Measurements from ENCODE around the gene CHPF2.
A peak's percentile ranks its signal among the peaks of the same experiment; 100 is the strongest.

CHPF2 gene

DNA sequence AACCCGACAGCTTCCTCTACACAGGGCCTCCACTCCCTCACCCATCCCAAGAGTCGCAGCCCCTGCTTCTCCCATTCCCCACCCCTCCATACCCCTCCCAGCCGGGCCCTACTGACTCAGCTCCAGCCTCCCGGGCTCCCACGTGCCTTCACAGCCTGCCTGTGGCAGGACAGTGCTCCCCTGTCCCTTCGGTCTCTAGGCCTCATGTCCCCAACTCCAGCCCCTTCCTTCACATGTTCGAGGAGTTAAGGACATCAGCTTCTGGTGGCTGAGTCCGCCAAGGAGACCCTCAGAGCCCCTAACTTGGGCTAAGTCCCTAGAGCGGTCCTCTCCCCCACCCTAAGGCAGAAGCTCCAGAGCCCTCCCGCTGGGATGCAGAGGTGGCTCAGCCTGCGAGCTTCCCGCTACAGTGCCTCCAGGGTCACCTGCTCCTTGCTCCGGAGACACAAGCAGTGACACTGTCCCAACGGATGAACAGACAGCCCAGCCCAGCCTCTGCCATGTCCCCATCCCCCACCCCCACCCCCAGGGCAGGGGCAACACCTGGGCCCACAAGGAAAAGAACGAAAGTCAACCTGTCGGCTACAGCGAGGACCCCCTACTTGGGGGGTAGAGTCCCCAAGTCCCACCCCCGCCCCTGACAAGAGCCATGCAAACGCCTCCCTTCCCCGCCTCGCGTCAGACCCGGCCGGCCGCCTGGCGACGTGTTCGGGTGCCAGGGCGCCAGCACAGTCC, 15.5 kb downstream of the CHPF2 start:
- no peak for DNase-seq

GRCh38 chr7:151248346-151249033, 16.2 kb downstream of the CHPF2 start, which contains the start of gene SMARCD3:
SMARCD3 (minus strand) TSS chr7:151248694; CDS start chr7:151248562, 132 bp downstream.
- peak in 1 of 2 donors; percentile 35 for DNase-seq

- peak; percentile 28 to 42 for DNase-seq
Measured at GRCh38 chr7:151249034-151249731, 16.9 kb downstream of the CHPF2 start.

GRCh38 chr7:151249732-151250072, 17.4 kb downstream of the CHPF2 start:
- no peak for DNase-seq

GRCh38 chr7:151250181-151251132, 18.2 kb downstream of the CHPF2 start:
- no peak for DNase-seq

DNA sequence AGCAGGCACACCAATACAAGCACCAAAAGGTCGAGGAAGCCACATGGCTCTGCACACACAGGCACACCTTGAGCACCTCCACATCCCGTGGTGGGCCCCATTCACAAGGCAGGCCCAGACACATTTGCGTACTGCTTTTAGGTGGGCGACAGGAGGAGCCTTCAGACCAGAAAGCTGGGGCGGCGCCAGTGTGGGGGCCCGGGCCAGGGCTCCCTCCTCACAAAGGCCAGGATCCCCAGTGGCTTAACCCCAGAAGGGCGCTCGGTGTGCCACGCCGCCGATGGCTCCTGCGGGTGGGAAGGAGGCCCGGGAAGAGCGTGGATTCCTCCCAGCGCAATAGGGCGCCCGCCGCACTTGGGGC, 19.0 kb downstream of the CHPF2 start:
- no peak for DNase-seq

GRCh38 chr7:151251689-151252560, 19.6 kb downstream of the CHPF2 start:
- peak in 1 of 2 donors; percentile 34 for DNase-seq

- DNase-seq = no peak
Measured at GRCh38 chr7:151252561-151252835, 20.2 kb downstream of the CHPF2 start.

DNA sequence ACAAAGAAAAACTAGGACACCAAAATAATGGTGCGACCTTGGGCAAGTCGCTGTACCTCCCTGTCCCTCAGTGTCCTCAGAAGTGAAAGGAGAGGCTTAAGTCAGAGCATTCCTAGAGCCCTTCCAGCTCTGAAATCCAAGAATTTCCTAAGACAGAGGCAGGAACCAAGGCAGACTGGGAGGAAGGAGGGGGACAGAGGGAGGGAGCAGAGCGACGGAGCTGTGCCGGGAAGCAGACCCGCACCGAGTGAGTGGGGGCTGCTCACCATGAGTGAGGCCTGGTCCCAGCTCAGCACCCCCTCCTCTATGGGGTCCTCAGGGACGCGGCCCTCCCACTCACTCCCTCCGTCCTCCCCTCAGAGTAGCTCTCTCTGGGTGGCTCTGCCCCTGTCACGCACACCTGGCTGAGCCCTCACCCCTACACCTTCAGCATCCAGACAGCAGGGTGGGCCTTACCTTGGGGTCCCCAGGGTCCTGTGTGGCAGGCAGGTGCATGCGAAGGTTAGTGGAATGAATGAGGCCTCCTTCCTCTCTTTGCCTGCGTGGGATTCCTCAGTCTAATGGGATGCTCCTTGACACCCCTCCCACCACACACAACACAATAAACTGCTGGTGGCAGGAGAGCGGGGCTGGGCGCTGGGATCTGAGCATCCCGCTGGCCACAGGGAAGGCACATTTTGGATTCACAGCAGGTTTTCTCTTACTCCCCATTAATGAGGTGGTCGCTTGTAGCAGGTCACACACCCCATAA, 20.9 kb downstream of the CHPF2 start:
- no peak for DNase-seq

DNA sequence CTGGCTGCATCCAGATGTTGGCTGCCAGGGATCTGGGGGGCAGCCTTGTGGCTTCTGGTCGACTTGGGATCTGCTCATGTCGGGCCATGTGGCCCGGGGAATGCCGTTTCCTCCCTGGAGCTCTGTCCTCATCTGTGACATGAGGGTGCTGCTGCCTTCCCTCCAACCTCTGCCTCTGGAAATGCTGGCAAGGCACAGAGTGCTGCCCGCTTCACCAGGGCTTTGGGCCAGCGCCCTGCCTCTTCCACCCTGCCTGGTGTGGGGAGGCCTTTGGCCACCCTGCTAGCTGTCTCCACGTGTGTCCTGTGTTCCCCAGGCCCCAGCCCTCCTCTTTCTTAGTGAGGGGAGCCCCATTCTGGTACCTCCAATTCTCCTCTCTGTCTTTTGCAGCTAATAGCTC, 22.0 kb downstream of the CHPF2 start:
- DNase-seq = no peak

- DNase-seq = no peak
Measured at GRCh38 chr7:151254851-151255250, 22.6 kb downstream of the CHPF2 start.

DNA sequence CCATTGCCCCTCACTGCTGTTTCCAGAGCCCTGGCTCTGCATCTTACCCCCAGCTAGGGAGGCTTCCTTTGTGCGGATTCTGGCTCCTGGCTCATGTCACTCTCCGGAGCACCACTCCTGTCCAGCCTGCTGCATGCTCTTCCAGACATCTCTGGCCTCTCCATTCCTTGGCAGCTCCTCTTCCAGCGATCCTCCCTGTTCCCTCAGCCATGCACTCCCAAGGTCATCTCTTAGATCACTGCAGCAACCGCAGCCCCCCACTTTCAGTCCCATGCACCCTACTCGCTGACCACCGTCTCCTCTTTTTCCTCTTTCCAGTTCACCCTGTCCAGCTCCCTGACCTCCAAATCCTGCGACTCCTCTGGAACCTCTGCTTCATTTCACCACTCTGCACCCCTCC, 23.1 kb downstream of the CHPF2 start:
- DNase-seq = no peak

- DNase-seq = no peak
Measured at GRCh38 chr7:151256410-151257045, 24.2 kb downstream of the CHPF2 start.

DNA sequence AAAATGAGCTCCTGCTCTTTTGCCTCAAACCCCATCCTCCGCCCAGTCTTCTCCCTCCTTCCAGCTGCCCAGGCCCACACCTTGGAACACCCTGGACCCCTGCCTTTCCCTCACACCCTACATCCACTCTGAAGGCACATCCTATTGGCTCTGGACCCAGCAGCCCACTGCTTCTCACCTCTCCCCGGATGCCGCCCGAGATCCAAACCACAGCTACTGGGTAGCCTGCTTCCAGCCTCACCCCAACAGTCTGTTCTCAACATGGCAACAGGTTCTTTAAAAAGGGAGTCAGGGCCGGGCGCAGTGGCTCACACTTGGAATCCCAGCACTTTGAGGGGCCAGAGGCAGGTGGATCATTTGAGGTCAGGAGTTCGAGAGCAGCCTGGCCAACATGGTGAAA, 25.7 kb downstream of the CHPF2 start:
- DNase-seq = no peak

DNA sequence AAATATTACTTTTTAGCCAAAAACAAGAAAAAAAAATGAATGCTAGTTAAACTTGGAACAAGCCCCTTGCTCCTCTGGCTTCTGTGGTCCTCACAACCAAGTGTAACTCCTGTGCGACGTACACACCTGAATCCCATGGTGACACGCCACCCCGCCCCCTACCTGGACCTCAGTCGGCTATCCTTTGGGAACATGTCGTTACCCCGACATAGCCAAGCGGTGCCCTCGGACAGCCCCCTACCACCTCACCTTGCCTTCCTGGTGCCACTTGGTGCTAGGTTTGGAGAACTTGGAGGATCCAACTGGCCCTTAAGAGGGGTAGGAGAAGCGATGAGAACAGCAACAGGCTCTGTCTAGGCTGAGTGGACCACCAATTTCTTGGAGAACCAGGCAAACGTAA, 28.2 kb downstream of the CHPF2 start:
- DNase-seq = no peak

DNA sequence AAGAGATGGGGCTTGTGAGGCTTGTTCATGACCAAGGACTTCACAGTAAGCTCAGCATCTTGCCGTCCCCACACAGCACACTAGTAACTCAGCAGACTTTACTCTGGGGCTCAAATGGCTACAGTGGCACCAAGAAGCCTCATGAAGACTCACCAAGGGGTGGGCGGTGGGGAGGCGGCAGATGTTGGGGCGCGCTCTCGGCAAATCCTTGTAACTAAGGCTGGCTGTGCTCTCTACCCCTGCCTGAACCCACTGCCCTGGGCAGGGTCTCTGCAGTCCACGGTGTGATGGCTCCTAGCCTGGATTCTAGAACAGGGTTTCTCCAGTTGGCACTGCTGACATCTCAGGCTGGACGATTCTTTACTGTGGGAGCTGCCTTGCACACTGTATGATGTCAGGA, 28.6 kb downstream of the CHPF2 start:
- no peak for DNase-seq

GRCh38 chr7:151261529-151261928, 29.2 kb downstream of the CHPF2 start:
- no peak for DNase-seq

DNA sequence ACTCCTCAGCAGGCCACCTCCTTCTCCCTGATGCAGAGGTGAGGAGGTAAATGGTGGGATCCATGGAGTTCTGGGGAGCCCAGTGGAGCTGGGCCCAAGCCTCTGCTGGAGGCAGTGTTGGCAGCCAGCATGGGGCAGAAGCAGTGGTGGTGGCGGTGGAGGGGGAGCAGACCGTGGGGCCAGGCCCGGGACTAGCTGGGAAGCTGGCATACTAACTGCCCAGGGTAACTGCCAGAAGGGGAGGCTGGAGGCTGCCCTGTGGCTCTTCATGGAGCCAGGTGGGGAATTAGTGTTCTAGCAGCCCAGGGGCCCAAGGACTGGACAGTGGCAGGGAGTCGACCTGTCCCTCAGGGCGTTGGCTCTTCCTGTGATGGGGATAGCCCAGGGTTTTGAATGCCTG, 32.3 kb downstream of the CHPF2 start:
- DNase-seq = no peak

DNA sequence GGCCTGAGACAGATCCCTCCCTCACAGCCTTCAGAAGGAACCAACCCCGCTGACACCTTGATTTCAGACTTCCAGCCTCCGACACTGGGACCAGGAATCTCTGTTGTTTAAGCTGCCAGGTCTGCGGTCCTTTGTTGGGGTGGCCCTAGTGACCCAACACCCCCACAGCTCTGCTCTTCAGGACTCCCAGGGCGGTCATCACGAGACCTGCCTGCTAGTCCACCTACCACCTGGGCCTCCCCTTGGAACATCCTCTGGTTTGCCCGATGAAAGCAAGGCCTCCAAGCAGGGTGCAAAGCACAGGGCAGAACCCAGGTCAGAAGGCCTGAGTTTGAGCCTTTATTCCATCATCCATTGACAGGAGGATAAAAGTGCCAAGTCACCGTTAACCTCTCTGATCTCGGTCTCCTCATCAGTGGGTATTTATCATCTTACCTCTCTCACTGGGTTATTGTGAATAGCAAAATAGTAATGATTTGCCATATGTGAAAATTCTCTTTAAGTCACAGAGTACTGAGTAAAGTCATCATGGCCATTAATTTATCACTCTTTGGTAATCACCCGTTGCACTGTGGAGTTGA, 33.2 kb downstream of the CHPF2 start:
- no peak for DNase-seq

- no peak for DNase-seq
Measured at GRCh38 chr7:151269511-151269910, 37.2 kb downstream of the CHPF2 start.

Data from CD4-positive, alpha-beta T cell treated with Interleukin-4 for 1 hour (primary cell).